ENCODE results near the gene TNIK. TPM values are rescaled to one million over a fixed set of nuclear protein-coding genes. Genes with fewer than 3 reads are reported as not detected.

TNIK gene
- total RNA-seq, 1 donor from 2014 or later = 27.4 TPM

- no peaks in the 10 kb centered on the region for H3K9me3 Mint-ChIP-seq
- DNase-seq = no peak
- H3K36me3 Mint-ChIP-seq (ENCODE audit: low read depth) = peaks cover 2% of the 10 kb centered on the region
- H3K27ac Mint-ChIP-seq = no peak overlapping the region
- no peak overlapping the region for H3K4me3 Mint-ChIP-seq
- H3K4me1 Mint-ChIP-seq = no peaks in the 10 kb centered on the region
- intact Hi-C loops (cut with micrococcal nuclease) = no loop called here
- peaks cover 3% of the 10 kb centered on the region for H3K27me3 Mint-ChIP-seq
These were observed 402.1 kb downstream of the TNIK start for GRCh38 chr3:171058058-171058457.

- peaks cover 3% of the 10 kb centered on the region for H3K27me3 Mint-ChIP-seq
- no peaks in the 10 kb centered on the region for H3K4me1 Mint-ChIP-seq
- intact Hi-C loops (cut with micrococcal nuclease) = no loop called here
- no peak for DNase-seq
- H3K4me3 Mint-ChIP-seq = no peak overlapping the region
- H3K36me3 Mint-ChIP-seq (ENCODE audit: low read depth) = no peaks in the 10 kb centered on the region
- no peak overlapping the region for H3K27ac Mint-ChIP-seq
- H3K9me3 Mint-ChIP-seq = no peaks in the 10 kb centered on the region
These were observed 403.1 kb downstream of the TNIK start for GRCh38 chr3:171057072-171057471.

DNA sequence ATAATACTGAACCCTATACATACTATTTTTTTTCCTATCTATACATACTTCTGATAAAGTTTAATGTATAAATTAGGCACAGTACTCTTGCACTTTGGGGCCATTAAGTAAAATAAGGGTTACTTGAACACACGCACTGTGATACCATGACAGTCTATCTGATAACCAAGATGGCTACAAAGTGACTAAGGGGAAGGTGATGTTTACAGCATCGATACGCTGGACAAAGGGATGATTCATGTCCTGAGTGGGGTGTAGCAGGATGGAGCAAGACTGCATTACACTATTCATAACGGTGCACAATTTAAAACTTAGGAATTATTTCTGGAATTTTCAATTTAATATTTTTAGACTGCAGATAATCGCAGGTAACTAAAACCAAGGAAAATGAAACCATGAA, 403.7 kb downstream of the TNIK start:
- no peak for DNase-seq
- intact Hi-C loops (cut with micrococcal nuclease) = no loop called here
- Mint-ChIP-seq H3K4me1 (no peaks in the 10 kb centered on the region), H3K4me3 (no peak overlapping the region), H3K27ac (no peak overlapping the region), H3K27me3 (peaks cover 6% of the 10 kb centered on the region), H3K36me3 (ENCODE audit: low read depth) (no peaks in the 10 kb centered on the region), H3K9me3 (no peaks in the 10 kb centered on the region)

DNA sequence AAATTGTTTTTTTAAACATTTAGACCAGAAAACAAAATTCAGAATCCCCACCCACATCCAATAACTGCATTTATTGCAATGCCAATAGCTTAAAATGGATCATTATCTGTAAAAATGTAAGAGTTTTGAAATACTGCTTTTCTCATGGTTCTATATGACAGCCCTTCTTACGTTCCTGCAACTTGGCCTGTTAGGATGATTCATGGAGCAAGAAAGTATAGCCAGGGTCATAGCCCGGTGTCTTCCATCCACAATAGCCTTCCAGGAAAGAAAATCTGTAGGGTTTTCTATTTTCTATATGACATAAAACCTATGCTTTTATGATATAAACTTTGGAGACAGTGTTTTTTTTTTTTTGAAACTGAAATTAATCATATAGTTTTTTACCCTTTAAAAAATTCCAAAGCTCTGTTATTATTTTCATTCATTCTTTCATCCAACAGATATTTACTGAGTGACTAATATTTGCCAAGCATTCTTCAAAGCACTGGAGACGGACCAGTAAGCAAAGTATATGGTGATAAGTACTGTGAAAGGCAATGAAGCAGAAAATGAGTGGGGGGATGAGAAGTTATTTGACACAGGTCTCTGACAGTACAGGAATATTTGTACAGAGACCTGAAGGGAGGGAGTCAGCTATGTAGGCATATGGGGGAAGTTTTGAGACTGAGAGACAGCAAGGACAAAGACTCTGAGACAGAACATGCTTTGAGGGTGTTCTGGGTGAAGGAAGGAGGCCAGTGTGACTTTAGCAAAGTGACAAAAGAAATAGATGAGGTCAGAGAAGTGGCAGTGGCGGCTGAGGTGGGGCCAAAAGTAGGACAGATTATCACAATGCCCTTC, 404.6 kb downstream of the TNIK start:
- Mint-ChIP-seq H3K27me3 (peaks cover 6% of the 10 kb centered on the region), H3K4me1 (no peaks in the 10 kb centered on the region), H3K36me3 (ENCODE audit: low read depth) (no peaks in the 10 kb centered on the region), H3K4me3 (no peak overlapping the region), H3K27ac (no peak overlapping the region), H3K9me3 (no peaks in the 10 kb centered on the region)
- intact Hi-C loops (cut with micrococcal nuclease) = no loop called here
- DNase-seq = no peak

- no peaks in the 10 kb centered on the region for H3K4me1 Mint-ChIP-seq
- no peaks in the 10 kb centered on the region for H3K9me3 Mint-ChIP-seq
- no peaks in the 10 kb centered on the region for H3K36me3 Mint-ChIP-seq (ENCODE audit: low read depth)
- no peak overlapping the region for H3K4me3 Mint-ChIP-seq
- no peak for DNase-seq
- H3K27ac Mint-ChIP-seq = no peak overlapping the region
- intact Hi-C loops (cut with micrococcal nuclease) = no loop called here
- peaks cover 6% of the 10 kb centered on the region for H3K27me3 Mint-ChIP-seq
These were observed 405.3 kb downstream of the TNIK start for GRCh38 chr3:171054921-171055320.

GRCh38 chr3:171054231-171054630, 406.0 kb downstream of the TNIK start:
- H3K36me3 Mint-ChIP-seq (ENCODE audit: low read depth) = no peaks in the 10 kb centered on the region
- intact Hi-C loops (cut with micrococcal nuclease) = no loop called here
- DNase-seq = no peak
- no peak overlapping the region for H3K4me3 Mint-ChIP-seq
- H3K9me3 Mint-ChIP-seq = no peaks in the 10 kb centered on the region
- no peak overlapping the region for H3K27ac Mint-ChIP-seq
- H3K27me3 Mint-ChIP-seq = peaks cover 9% of the 10 kb centered on the region
- H3K4me1 Mint-ChIP-seq = peaks cover 4% of the 10 kb centered on the region

- Mint-ChIP-seq H3K27me3 (peaks cover 21% of the 10 kb centered on the region), H3K36me3 (ENCODE audit: low read depth) (no peaks in the 10 kb centered on the region), H3K4me3 (no peak overlapping the region), H3K4me1 (peaks cover 4% of the 10 kb centered on the region), H3K9me3 (no peaks in the 10 kb centered on the region), H3K27ac (no peak overlapping the region)
- peak; percentile 82 for DNase-seq
- intact Hi-C loops (cut with micrococcal nuclease) = loop anchor here (1.0 to 2.0 kb wide), 2 partner anchors 516 to 721 kb away; no protein-coding TSS in a partner anchor
These were observed 410.3 kb downstream of the TNIK start for GRCh38 chr3:171049861-171050444.

GRCh38 chr3:171046760-171047159, 413.4 kb downstream of the TNIK start:
- no peak overlapping the region for H3K4me3 Mint-ChIP-seq
- no peaks in the 10 kb centered on the region for H3K36me3 Mint-ChIP-seq (ENCODE audit: low read depth)
- no peak overlapping the region for H3K27ac Mint-ChIP-seq
- peaks cover 4% of the 10 kb centered on the region for H3K4me1 Mint-ChIP-seq
- no peak for DNase-seq
- H3K27me3 Mint-ChIP-seq = peaks cover 21% of the 10 kb centered on the region
- H3K9me3 Mint-ChIP-seq = no peaks in the 10 kb centered on the region
- intact Hi-C loops (cut with micrococcal nuclease) = no loop called here

- Mint-ChIP-seq H3K9me3 (no peaks in the 10 kb centered on the region), H3K36me3 (ENCODE audit: low read depth) (no peaks in the 10 kb centered on the region), H3K4me1 (peaks cover 4% of the 10 kb centered on the region), H3K27ac (no peak overlapping the region), H3K27me3 (peaks cover 22% of the 10 kb centered on the region), H3K4me3 (no peak overlapping the region)
- intact Hi-C loops (cut with micrococcal nuclease) = no loop called here
- no peak for DNase-seq
These were observed 415.1 kb downstream of the TNIK start for GRCh38 chr3:171044835-171045793.

- no peak for DNase-seq
- H3K27me3 Mint-ChIP-seq = peaks cover 23% of the 10 kb centered on the region
- H3K9me3 Mint-ChIP-seq = no peaks in the 10 kb centered on the region
- no peaks in the 10 kb centered on the region for H3K4me1 Mint-ChIP-seq
- intact Hi-C loops (cut with micrococcal nuclease) = no loop called here
- H3K36me3 Mint-ChIP-seq (ENCODE audit: low read depth) = no peaks in the 10 kb centered on the region
- no peak overlapping the region for H3K27ac Mint-ChIP-seq
- no peak overlapping the region for H3K4me3 Mint-ChIP-seq
These were observed 415.8 kb downstream of the TNIK start for GRCh38 chr3:171044384-171044783.

DNA sequence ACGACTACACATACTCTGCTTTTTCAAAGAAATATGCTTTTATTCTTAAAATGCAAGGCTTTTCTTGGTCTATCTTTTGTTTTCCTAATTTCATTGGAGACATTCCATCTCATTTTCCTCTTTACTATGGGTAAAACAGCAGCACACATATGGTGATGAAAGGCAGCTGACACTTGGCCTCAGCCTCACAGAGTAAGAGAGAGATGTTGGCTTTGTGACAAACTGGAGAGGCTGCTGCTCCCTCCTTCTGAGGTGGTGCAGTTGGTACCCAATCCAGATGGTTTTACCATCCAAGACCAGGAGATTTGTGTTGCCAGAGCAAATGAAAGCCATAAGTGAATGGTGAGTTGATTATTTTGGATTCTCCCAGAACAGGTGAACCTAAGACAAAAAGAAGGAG, 420.5 kb downstream of the TNIK start:
- peaks cover 40% of the 10 kb centered on the region for H3K27me3 Mint-ChIP-seq
- H3K9me3 Mint-ChIP-seq = no peaks in the 10 kb centered on the region
- no peaks in the 10 kb centered on the region for H3K4me1 Mint-ChIP-seq
- H3K4me3 Mint-ChIP-seq = no peak overlapping the region
- intact Hi-C loops (cut with micrococcal nuclease) = no loop called here
- no peaks in the 10 kb centered on the region for H3K36me3 Mint-ChIP-seq (ENCODE audit: low read depth)
- no peak overlapping the region for H3K27ac Mint-ChIP-seq
- DNase-seq = no peak

GRCh38 chr3:171038342-171038741, 421.9 kb downstream of the TNIK start:
- Mint-ChIP-seq H3K4me3 (no peak overlapping the region), H3K4me1 (no peaks in the 10 kb centered on the region), H3K9me3 (no peaks in the 10 kb centered on the region), H3K27me3 (peaks cover 43% of the 10 kb centered on the region), H3K27ac (no peak overlapping the region), H3K36me3 (ENCODE audit: low read depth) (no peaks in the 10 kb centered on the region)
- intact Hi-C loops (cut with micrococcal nuclease) = no loop called here
- DNase-seq = no peak

- H3K36me3 Mint-ChIP-seq (ENCODE audit: low read depth) = no peaks in the 10 kb centered on the region
- peaks cover 32% of the 10 kb centered on the region for H3K27me3 Mint-ChIP-seq
- H3K4me3 Mint-ChIP-seq = no peak overlapping the region
- no peak overlapping the region for H3K27ac Mint-ChIP-seq
- no peak for DNase-seq
- intact Hi-C loops (cut with micrococcal nuclease) = no loop called here
- no peaks in the 10 kb centered on the region for H3K9me3 Mint-ChIP-seq
- no peaks in the 10 kb centered on the region for H3K4me1 Mint-ChIP-seq
These were observed 431.4 kb downstream of the TNIK start for GRCh38 chr3:171028779-171029232.

Measured in activated CD4-positive, alpha-beta T cell treated with anti-CD3 and anti-CD28 coated beads, Interleukin-2, amount 10 ng/mL, durations not matched to agents 24 days and 14 days (primary cell).